Stimulated activated CD8-positive, alpha-beta memory T cell treated with anti-CD3 and anti-CD28 coated beads, Interleukin-4, amount 100 ng/mL, for 4 hours (primary cell): Measurements from ENCODE around the gene TMEM231.
"Not testable (repeated sequence)": the region's sequence is repeated elsewhere in the genome, so short reads cannot be mapped to it uniquely, and the experiment has no call there.

Source experiments
- DNase-seq, 2 donors: peaks; one replicate each; pipeline ENCODE4 v3.0.0-alpha.2; 2020; ENCODE audit warnings: low read depth in 2 of 2, low spot score in 1 of 2

The TMEM231 gene, protein sequence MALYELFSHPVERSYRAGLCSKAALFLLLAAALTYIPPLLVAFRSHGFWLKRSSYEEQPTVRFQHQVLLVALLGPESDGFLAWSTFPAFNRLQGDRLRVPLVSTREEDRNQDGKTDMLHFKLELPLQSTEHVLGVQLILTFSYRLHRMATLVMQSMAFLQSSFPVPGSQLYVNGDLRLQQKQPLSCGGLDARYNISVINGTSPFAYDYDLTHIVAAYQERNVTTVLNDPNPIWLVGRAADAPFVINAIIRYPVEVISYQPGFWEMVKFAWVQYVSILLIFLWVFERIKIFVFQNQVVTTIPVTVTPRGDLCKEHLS

DNA sequence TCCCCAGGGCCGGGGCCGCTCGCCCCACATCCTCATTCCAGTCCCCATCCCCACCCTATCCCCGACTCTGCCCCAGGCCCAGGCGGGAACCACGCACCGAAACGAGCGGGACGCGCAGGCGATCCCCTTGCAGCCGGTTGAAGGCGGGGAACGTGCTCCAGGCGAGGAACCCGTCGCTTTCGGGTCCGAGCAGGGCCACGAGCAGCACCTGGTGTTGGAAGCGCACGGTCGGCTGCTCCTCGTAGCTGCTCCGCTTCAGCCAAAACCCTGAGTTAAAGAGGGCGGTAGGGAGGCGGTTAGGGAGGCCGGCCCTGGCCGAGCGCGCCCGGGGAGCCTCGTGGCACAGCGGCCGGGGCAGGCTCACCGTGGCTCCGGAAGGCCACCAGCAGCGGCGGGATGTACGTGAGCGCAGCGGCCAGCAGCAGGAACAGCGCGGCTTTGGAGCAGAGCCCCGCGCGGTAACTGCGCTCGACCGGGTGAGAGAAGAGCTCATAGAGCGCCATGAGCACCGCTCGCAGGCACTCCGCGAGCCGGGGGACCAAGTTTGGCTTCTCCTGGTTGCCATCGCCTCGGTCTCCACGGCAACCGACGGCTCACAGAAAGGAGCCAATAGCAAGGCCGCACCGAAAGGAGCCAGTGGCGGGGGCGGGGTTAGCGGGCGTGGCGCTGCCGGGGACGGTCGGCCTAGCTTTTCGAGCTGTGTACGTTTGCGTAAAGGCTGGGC lies at the start of gene TMEM231:
Gene TMEM231 (minus strand): TSS at position 546 of the 724 bp plus-strand sequence. CDS start 43 bp downstream, at position 503.
- DNase-seq: peak; percentile 93

DNA sequence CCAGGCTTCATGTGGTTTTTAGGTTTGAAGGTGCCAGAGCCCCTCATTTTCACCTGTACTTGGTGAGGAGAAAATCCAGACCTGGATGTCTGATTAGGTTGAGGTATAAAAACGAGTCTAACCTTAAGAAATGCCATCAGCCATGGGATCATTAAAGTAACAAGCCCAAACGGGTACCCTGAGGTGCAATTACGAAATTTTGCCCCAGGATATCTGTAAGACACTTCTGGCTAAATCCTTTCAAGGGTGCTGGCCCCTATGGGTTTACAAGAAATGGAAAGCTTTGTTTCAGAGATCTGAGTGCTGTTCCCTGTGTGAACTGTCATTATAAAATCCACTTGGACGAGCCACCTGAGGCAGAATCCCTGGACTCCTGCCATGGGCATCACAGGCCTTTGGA lies 47.2 kb upstream of the TMEM231 start:
- DNase-seq: no peak

DNA sequence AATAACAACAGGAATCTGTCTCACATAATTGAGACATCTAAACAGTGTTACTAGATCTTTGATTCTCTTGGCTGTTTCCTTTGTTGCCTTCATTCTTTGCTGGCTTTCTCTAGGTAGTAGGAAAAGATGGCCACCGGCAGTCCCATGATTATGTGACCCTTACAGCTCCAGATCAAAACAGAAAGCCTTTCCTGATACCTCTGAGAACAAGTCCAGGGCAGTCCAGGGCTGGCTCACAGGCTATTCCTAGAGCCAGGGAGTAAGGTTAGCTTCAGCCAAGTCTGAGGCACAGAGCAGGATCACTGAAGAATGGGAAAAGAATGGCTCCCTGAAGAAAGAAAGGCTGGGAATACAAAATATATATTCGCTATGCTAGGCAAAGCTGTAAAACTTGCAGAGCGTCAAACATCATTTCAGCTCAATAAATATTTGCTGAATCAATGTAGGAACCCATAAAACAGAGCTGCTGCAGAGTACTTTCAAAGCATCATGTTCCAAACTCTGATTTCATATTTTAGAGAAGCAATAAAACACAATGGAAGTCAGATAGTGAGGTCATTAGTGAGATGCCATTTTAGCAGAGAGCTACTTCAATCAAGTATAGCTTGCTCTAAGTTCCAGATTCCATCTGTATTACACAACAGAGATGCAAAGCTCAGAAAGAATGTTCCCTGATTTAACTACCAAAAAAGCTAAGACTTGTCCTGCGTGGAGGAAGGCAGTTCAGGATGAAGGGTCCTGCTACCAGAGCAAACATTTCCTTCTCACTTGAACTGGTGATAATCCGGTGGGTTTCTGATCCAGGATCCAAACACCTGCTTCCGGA lies 43.6 kb upstream of the TMEM231 start:
- no peak for DNase-seq

DNA sequence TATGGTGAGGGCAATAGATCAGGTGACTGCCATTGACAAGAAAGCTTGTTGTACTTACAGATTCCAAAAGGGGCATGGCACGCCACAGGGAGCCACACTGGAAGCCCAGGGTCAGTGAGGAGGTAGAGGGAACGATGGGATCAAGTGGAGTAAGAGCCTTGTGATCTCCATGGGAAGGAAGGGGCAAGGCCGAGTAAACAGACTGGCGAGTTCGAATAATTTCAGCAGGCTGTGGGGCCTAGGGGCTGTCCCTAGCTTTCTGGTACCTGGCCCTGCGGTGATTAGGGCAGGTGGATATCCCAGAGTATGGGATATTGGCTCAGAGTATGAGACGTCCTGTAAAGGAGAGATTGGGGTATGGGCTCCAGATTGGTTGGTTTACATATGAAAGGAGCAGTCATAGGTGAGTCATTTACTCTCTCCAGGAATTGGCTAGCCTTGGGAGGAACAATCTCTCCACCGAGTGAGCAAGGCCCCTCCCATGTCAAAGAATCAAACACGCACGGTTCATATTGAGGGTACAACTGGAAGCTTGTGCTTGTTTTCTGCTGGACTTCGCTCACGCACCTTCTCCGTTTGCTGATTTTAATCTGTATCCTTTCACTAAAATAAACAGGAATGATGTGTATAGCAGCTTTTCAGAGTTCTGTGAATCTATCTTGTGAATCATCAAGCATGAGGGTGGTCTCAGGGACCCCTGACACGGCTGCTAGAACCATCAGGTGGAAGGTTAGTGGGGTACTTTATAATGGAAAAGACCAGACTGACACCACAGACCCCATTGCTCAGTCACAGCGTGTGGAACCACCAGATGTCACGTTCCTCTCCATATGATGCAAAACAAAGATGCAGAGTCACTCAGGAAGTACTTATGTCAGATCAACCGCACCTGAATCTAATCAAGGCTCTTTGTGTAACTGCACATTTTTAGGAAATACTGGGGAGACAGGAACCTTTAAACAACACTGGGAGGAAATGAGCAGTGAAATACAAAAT lies 38.1 kb upstream of the TMEM231 start:
- DNase-seq: no peak

DNA sequence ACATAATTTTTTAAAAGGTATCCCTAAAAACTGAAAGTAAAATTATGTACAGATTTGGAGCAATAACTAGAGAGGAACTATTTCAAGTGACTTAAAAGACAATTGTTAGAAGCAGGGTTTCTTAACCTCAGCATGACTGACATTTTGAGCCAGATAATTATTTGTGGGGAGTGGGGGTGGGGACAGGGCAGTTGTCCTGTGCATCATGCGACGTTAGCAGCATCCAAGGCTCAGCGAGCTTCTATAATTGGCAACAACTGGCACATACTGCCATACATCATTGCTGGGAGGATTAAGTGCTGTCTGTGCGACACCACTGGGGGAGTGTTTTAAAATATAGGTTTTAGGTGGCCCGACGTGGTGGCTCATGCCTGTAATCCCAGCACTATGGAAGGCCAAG lies 37.3 kb upstream of the TMEM231 start:
- DNase-seq: no peak

DNA sequence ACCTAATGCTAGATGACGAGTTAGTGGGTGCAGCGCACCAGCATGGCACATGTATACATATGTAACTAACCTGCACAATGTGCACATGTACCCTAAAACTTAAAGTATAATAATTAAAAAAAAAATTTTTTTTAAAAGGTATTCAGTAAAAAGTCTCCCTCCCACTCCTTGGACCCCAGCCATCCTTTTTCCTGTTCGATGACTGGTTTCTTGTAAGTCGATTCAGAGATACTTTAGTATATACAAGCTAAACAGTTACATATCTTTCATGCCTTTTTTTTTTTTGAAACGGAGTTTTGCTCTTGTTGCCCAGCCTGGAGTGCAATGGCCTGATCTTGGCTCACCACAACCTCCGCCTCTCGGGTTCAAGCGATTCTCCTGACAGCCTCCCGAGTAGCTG lies 35.9 kb upstream of the TMEM231 start:
- not testable (repeated sequence) for DNase-seq

DNA sequence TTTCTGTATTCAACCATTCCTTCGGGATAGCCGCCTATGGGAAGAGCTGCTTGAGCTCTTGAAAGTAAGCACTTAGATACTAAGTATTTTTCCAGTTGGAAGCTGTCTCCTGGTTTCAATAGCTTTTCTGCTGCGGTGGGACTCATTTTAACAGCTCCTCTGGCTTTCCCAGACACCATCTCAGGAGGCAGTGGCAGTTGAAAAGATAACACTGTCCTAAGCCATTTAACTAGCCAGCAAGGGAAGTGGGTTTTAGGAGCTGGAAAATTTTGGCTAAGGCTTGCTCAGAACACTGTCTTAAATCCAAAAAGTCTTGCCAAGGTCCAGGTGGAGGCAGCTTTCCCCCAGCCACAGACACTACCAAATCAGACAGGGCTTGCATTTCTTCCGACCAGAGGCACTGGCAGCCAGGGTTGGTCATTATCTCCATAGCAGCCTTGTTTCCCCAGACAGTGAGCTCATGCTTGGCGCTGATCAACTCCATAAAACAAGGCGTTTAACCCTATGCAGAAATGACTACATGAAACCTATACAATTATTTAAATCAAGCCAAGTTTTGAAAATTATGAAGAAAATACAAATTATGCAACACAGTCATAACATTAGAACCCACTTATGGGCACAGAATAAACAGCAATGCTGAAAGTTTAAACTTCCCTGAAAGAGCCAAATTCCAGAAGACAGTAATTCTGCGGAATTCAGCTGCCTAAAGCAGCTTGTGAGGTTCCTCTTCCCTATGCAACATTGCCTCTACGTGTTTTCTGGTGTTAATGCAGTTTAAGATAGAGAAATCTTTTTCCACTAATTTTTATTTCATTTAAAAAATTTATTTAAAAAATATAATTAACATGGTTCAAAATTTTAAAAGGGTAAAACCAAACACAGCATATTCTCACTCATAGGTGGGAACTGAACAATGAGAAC lies 35.1 kb upstream of the TMEM231 start:
- no peak for DNase-seq

DNA sequence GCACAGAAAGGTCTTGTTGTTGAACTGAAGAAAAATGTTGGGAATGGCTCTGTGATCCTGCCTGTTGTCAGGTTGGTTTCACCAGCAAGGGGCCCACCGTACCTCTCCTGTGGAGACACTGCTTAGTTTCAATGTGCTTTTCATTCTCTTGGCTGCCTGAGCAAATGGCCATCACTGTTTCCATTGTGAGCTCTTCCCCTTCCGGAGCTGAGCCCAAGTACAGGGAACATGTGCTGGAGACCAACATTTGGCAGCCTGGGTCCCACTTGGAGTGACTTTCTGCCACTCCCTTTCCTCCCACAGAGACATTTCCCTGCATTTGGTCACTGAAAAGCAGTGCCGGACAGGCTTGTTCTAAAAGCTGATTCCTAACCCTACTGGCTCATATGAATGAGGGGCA lies 33.3 kb upstream of the TMEM231 start:
- no peak for DNase-seq

DNA sequence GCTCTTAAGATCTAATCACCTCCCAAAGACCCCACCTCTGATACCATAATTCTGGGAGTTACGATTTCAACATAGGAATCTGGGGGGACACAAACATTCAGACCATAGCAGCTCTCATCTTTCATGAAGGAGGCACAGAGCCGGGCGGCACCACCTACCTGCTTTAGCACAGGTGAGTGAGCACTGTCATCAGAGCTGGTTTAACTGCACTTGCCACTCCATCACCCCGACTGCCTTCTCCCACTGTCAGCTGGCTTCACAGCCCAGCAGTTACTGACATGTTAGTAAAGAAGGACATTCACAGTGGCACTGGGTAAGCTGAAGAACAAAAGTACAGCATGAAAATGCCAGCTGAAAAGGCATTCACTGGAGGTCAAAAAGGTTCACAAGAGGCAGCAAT lies 32.7 kb upstream of the TMEM231 start:
- no peak for DNase-seq

DNA sequence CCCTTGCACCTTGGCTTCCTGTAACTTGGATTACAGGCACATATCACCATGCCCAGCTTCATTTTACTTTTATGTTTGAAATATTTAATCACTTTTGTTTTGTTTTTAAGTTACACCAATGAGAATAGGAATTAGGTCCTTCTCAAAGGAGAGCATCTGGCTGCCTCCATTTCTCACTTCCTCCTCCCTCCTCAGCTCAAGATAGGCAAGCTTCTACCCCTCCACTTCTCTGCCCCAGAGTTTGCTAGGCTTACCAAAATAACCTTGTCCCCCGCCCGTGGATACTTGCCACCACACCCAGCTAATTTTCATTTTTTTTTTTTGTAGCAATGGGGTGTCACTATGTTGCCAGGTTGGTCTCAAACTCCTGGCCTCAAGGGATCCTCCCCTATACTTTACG lies 28.1 kb upstream of the TMEM231 start:
- DNase-seq: no peak

DNA sequence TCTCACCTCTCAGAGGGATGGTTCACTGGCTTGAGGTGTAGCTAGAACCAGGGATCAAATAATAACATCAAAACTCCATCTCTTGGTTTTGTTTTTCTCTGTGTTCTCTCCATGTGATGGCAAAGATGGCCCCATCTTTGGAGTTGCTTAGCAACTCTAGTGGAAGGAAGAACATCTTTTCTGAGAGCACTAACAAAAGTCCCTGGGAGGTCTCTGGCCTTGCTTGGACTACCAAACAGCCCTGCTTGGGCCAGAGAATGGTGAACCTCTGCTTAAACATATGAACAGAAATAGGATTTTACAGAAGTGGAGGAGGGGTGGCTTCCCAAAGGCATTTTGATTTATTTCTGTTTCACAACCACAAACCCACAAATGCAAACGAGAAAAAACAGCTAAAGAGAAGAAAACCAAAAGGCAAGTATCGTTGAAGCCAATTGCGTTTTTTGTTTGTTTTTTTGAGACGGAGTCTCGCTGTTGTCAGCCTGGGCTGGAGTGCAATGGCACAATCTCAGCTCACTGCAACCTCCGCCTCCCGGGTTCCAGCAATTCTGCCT lies 23.3 kb upstream of the TMEM231 start:
- DNase-seq: no peak

DNA sequence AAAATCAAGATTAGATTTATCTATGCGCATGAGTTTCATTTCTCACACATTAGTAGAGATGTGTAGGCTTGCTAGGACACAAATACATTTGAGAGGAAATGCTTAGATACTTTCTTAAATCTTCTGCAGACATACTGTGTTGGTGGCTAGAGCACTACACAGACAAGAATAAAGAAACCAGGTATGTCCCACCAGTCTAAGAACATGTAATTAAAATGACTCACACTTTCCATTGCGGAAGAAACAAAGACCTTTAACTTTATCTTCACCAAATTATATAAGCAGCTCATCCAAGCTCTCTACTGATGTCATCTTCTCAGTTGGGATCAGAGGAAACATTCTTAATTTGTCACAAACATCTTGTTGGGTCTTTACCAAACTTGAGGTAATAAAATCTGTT lies 22.7 kb upstream of the TMEM231 start:
- DNase-seq: no peak

DNA sequence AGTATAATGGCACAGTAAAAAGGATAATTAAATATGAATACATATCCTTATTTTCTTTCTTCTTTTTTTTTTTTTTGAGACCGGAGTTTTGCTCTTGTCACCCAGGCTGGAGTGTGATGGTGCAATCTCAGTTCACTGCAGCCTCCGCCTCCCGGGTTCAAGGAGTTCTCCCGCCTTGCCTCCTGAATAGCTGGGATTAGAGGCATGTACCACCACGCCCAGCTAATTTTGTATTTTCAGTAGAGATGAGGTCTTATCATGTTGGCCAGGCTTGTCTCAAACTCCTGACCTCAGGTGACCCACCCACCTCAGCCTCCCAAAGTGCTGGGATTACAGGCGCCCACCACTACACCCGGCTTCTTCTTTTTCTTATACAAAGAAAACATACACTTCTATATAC lies 22.2 kb upstream of the TMEM231 start:
- DNase-seq: no peak

DNA sequence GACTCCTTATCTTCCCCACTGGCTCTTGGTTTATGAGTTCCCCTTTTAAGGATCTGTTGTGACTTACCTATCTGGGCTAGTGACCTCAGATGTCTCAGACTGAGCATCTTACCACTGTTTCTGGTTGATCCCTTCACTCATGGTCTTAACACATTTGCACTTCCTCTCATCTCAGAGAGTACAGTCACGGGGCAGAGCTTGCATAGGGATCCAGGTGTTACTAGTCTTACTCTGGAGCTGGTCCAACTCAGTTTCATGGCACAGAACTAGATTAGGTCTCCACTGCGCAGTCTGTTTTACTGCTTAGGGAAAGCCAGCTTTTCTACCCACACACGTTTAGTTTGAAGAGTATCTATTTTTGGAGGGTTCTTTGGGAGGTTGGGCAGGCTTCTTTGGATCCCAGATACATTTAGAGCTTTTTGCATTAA lies 20.3 kb upstream of the TMEM231 start:
- DNase-seq: no peak

DNA sequence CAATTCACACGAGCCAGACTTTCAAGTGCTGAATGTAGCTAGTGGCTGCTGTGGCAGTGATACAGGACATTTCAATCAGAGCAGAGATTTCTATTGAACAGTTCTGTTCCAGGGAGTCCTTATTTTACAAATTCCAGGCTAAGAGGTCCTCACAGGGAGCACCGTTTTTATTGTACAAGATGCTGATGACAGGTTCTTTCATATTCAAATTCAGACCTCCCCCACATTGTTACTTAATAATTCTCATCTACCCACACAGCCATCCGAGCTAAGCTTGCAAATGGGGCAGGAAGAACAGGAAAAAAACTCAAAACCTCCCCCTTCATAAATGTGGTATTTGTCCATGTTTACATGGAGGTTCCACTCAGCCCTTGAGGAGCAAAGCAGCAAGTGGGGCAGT lies 19.9 kb upstream of the TMEM231 start:
- no peak for DNase-seq

DNA sequence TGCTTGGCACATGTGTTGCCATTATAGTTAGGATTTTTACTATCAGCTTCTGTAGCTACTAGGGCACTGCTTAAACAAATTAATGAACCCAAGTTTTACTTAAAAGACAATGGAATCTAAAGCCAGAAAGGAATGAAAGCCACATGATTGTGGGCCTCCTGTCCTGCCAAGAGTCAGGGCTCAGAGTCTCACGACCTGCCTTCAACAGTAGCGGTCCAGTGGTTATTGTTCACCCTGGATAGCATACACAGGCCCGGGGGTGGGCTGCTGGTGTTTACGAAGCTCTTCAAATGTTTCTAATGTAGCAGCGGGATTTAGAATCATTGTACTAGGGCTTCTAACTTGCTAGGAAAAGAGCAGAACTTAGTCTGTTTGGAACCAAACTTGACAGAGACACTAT lies 17.9 kb upstream of the TMEM231 start:
- DNase-seq: no peak

DNA sequence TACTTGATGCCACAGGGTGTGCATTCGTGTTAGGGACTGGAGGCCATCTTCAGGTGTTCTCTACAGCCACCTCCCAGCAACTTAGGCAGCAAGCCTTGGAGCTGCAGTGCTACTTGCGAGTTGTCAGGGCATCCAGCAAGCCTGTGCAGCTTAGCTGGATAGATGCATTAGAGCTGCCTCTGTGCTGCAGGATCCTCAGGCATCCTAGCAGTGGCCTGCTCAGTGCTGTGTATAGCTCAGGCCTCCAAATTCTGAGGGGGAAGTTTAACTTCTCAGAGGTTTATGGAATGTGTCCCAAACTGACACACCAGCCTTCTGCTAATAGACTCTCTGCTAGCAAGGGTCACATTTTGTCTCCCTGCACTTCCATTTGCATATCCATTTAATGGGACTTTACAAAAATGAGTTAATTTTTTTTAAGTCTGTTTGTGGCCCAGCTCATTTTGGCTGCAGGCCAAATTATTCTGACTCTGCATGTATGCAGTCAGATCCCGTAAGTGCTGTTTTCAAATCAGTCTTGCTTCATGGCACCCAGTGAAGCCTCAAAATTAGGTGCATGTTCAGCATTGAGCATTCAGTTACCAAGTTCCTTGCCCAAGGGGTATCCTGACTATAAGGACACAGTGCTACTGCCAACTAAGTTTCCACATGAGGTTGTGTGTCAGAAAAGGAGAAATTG lies 17.0 kb upstream of the TMEM231 start:
- DNase-seq: no peak

DNA sequence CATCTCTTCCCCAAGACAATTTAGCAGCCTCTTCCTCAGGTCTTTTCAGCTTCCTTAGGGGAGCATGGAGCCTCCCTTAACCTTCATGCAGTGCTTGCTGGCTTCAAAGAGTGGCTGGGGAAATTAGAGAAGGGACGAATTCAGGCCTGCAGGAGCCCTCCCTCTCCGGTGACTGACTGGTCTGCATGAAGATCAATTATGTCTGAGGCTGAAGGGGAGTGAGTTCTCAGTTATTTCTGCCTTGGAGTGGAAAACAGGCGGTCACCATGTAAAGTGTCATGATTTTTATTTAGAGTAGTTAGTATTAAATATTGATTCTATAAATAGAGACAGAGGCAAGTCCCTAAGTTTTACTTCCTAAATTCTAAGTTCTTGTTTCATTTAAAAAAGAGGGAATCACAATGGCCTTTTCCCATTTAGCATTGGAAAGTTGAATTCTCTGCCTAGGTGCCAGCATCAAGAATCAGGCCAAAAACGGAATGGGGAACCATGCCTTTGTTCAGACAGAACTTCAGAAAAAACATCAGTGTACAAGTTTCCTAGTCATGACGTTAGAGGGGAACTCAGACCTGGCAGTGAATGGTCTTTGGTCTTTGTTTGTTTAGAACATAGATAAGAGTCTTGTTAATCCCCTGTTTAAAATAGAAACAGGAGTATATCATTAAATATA lies 14.5 kb upstream of the TMEM231 start:
- DNase-seq: no peak
